ENCODE measurements around the gene NUP160. TPM values are rescaled to one million over a fixed set of nuclear protein-coding genes. Genes with fewer than 3 reads are reported as not detected.
A peak's percentile ranks its signal among the peaks of the same experiment; 100 is the strongest.

NUP160 gene
- total RNA-seq (2013; cell fraction: nucleolus; rRNA removed): 151 and 160 TPM in 2 replicates
- total RNA-seq (2014; rRNA removed) (49.5 and 49.8 TPM in 2 replicates), total RNA-seq (2014; rRNA removed; fragmentation: Illumina TruSeq; extraction: Trizol) (51.2 and 52.2 TPM in 2 replicates), total RNA-seq (2021) (53.1 and 60.6 TPM in 2 replicates), polyA plus RNA-seq (2011; rRNA removed) (62.2 and 70.0 TPM in 2 replicates), polyA plus RNA-seq (2014; fragmentation: Illumina TruSeq; extraction: Trizol) (57.0 and 66.1 TPM in 2 replicates), polyA plus RNA-seq (2014; fragmentation: Nextera tagmentation; extraction: Ambion mirVana) (10 to 100 TPM; 24.0 to 32.9 TPM), polyA plus RNA-seq (2014; rRNA removed) (39.2 and 41.6 TPM in 2 replicates), polyA plus RNA-seq (2016; fragmentation: Nextera tagmentation; extraction: Ambion mirVana) (10 to 100 TPM; 81.2 to 87.6 TPM), polyA minus RNA-seq (2011; rRNA and poly(A)+ RNA removed) (109 and 141 TPM in 2 replicates), Bru-seq, nascent RNA (percentile 78 among the genes with signal in this experiment), BruChase-seq, experiment 1, labeled RNA remaining after a 6-hour chase (percentile 86 among the genes with signal in this experiment), BruChase-seq, experiment 2, labeled RNA remaining after a 2-hour chase (percentile 86 among the genes with signal in this experiment)
- polyA plus RNA-seq (2011; ENCODE audit: low read depth): 21.4 TPM
- 34.6 and 39.6 TPM in 2 replicates for polyA plus RNA-seq (2011; cell fraction: cytosol; rRNA removed)
- 39.7 and 53.8 TPM in 2 replicates for polyA plus RNA-seq (2011; cell fraction: nucleus; rRNA removed)
- 24.8 and 26.2 TPM in 2 replicates for polyA plus RNA-seq (2012)
- 27.8 and 39.2 TPM in 2 replicates for polyA minus RNA-seq (2011; cell fraction: cytosol; rRNA and poly(A)+ RNA removed)
- polyA minus RNA-seq (2011; cell fraction: nucleus; rRNA and poly(A)+ RNA removed): 40.1 and 61.4 TPM in 2 replicates
- long read RNA-seq, experiment 1, full-length matches to known transcripts: 3 of 11 reads
- long read RNA-seq, experiment 1, partial matches to known transcripts: 7 of 11 reads
- long read RNA-seq, experiment 1, other reads (novel, unspliced or antisense): 1 of 11 reads
- long read RNA-seq, experiment 2, full-length matches to known transcripts: 17 of 84 reads
- long read RNA-seq, experiment 2, partial matches to known transcripts: 57 of 84 reads
- long read RNA-seq, experiment 2, other reads (novel, unspliced or antisense): 10 of 84 reads

- no peaks in the 10 kb centered on the region for H3K27me3 ChIP-seq (replicated peaks in 1 of 2; ENCODE audit: control insufficient read depth in 2 of 2, insufficient read depth in 2 of 2, low read length in 1 of 2)
- in situ Hi-C loops (cut with MboI) (loop anchor here (5.0 kb wide), 1 partner anchor 259 kb away; no protein-coding TSS in a partner anchor), intact Hi-C loops (cut with micrococcal nuclease; ENCODE audit: unreplicated experiment) (loop anchor here (10.0 kb wide), 1 partner anchor 673 kb away; the partner anchor contains the start of gene ARFGAP2)
- peak within 1 kb of the TSS; percentile 76 for H2AFZ ChIP-seq (ENCODE audit: control insufficient read depth, low read depth, low read length)
- DNase-seq (ENCODE audit: low read depth, low spot score) (no peak), FAIRE-seq (no peak), ATAC-seq (peak; percentile 90)
- 1% methylated on average over 64 of the region's 66 CpGs for WGBS (ENCODE audit: insufficient coverage, insufficient replicate concordance, low lambda C conversion rate, missing lambda C conversion rate)
- no peaks in the 10 kb centered on the region for H3K9me3 ChIP-seq (replicated peaks; ENCODE audit: control insufficient read depth, insufficient read depth, low read length)
- peaks cover 33% of the 10 kb centered on the region for H3K4me1 ChIP-seq (ENCODE audit: control insufficient read depth, insufficient read depth, low read length)
- H4K20me1 ChIP-seq (ENCODE audit: control insufficient read depth, insufficient read depth): no peaks in the 10 kb centered on the region
- peaks cover 40% of the 10 kb centered on the region for H3K79me2 ChIP-seq (ENCODE audit: control insufficient read depth, insufficient read depth, low read length)
- peak within 1 kb of the TSS; percentile 96 for H3K4me2 ChIP-seq (ENCODE audit: control insufficient read depth, insufficient read depth)
- BruUV-seq (replicated peaks): no TSS peak
- ChIA-PET RAD21 (ENCODE audit: unreplicated experiment) (interaction anchor here (0.7 to 1.9 kb wide), 4 partner anchors 133 to 338 kb away, joined by 3 to 5 read pairs (median 3); partner anchors contain the start of gene AGBL2), POLR2A (interaction anchor here (0.6 to 1.5 kb wide), 6 partner anchors 39 to 600 kb away, joined by 3 to 4 read pairs (median 3); partner anchors contain the start of gene ACP2), CTCF (no interaction called here), SMC1A (ENCODE audit: uncharacterized antibody, unreplicated experiment) (interaction anchor here (0.9 to 1.2 kb wide), 3 partner anchors 120 to 205 kb away, joined by 4 read pairs; no protein-coding TSS in a partner anchor)
- H3K9ac ChIP-seq (ENCODE audit: control insufficient read depth, insufficient read depth, low read length): peak within 1 kb of the TSS; percentile 84
- peaks cover 0 to 5% of the 10 kb centered on the region in 2 experiments; a peak in 2 of 4 replicates for H3K36me3 ChIP-seq (ENCODE audit: control insufficient read depth in 2 of 2, insufficient read depth in 2 of 2, low read length in 1 of 2)
- peak within 1 kb of the TSS; percentile 98 for H3K4me3 ChIP-seq
- peak within 1 kb of the TSS; percentile 84 for H3K27ac ChIP-seq (ENCODE audit: control insufficient read depth, insufficient read depth)
- TF ChIP-seq IKZF2 (IDR thresholded peaks at IDR 0.05) (0 out of 4 replicates have a peak, but pooled peaks of 1 of the 2 experiments have one; percentile 1), MYC (IDR thresholded peaks at IDR 0.05; ENCODE audit: insufficient read depth, insufficient read length, insufficient replicate concordance, low read length, severe bottlenecking) (peak; percentile 34), PML (IDR thresholded peaks at IDR 0.05; ENCODE audit: low read length) (peak; percentile 92), STAT1 (conservative IDR thresholded peaks at IDR 0.05) (0 out of 2 replicates have a peak, but pooled peaks have one; percentile 42), EZH2 (IDR thresholded peaks at IDR 0.05; ENCODE audit: borderline replicate concordance, control insufficient read depth, low read depth, low read length) (no peak), ZNF622 (IDR thresholded peaks at IDR 0.05) (no peak), CEBPB (IDR thresholded peaks at IDR 0.05; ENCODE audit: borderline replicate concordance in 1 of 2, low read depth in 2 of 2, low read length in 2 of 2) (no peak), SMAD5 (IDR thresholded peaks at IDR 0.05; ENCODE audit: low read depth) (peak; percentile 92), RBBP5 (conservative IDR thresholded peaks at IDR 0.05) (no peak), IRF3 (IDR thresholded peaks at IDR 0.05) (no peak), ZBTB40 (IDR thresholded peaks at IDR 0.05; ENCODE audit: borderline replicate concordance) (peak; percentile 84), CHD4 (IDR thresholded peaks at IDR 0.05) (no peak)
Observed at GRCh38 chr11:47847892-47848699, at the start of gene NUP160. Gene NUP160, minus strand, starts transcription at chr11:47848350. Its CDS starts 32 bp downstream, at chr11:47848318.

Measured in GM12878 (cell line).